HG03520 (cell line): ENCODE data around the gene FNDC4.

Experiments
- ATAC-seq: cut with Tn5 transposase; IDR thresholded peaks from one replicate; pipeline ENCODE4 v1.9.1; 2021; ENCODE audit warnings: mild to moderate bottlenecking, moderate library complexity; ENCODE audit not compliant: unreplicated experiment

Gene FNDC4

GRCh38 chr2:27494284-27494943 is 586 bp downstream of the FNDC4 start:
- ATAC-seq: no peak

GRCh38 chr2:27493948-27494283 is 1.1 kb downstream of the FNDC4 start:
- ATAC-seq: no peak

DNA sequence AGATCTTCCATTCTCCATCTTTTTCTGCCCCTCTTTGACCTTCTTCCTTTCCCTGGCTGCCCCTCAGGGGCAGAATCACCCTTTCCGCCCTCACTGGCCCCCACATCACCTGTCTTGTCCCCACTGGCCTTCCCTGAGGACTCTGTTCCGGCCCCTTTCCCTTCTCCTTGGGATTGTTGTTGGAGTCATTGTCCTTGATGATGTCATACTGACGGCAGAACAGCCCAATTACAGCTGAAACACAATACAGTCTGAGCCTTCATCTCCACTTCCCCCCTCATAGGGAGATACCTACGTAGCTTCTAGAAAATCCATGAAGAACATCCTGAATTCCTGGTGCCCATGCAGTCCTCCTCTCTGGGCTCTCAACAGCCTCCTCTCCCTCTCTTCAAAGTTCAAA is 2.4 kb downstream of the FNDC4 start:
- ATAC-seq: no peak

DNA sequence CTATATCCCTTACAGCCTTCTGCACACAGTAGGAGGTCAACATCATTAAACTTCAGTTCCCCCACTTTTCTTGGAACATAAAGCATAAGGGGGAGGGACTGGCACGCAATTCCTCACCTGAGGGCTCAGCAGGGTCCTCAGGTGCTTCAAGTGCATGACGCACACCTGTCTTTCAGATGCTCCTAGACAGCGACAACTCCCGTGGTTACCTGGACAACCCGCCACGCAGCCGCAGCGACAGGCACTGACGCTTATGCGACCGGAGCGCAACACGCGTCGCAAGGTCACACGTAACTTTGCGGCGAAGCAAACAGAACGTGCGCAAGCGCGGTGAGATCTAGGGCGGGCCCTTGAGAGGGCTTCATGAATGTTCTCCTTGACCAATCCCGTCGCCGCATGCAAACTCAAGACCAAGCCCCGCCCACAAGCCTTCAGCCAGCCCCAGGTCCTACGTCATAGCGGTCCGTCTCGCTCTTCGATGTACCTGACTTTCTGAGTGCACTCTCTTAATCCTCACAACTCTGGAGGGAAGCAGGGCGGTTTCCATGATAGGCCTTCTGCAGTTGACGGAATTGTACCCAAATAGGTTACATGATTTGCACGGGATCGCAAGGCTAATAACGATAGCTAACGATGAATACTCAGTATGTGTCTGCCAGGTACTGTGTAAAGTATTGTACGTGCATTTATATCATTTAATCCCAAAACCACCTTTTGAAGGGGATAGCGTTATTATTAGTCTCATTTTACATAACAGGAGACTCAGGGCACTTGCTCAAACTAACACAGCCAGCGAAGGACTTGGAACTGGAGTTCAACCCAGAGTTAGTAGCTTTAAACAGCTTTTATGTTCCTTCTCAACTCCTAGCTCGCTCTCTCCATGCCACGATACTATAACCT is 5.3 kb downstream of the FNDC4 start, which contains the start of gene IFT172:
IFT172 (minus strand) TSS at position 246 of the 900 bp plus-strand sequence; CDS start at position 156, 90 bp downstream.
- ATAC-seq: peak; percentile 94

DNA sequence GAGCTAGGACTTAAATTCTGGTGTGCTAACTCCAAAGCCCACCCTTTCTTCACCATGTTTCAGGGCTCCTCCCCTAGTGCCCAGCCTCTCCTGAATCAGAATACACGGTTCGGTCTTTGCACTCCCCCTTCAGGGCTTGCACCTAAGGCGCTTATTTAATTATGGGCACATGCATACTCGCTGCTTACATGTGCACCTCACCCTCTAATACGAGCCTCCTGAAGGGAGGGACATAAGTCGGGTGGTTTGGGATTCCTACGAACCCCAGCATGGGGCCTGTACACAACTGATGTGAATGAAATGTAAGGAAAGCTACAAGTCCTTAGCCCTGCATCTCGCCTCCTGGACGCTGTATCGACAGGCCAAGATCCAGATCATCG is 5.9 kb downstream of the FNDC4 start:
- no peak for ATAC-seq

DNA sequence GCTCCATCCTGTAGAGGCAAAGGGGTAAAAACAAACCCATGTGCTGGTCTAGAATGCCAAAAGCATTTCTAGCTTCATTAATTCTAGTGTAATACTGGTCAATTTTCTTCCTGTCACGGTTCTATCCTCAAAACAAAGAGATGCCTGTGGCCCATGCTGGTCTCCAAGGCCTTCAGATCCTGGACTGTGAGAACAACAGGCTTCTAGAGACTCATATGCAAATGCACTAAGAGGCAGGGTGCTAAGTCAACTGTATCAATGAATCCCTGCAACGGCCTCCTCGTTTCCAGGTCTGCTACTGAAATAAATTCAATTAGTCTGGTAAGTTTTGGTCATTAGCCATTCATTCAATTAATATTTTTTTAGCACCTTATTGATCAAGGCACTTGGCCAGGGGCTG is 9.5 kb downstream of the FNDC4 start:
- ATAC-seq: no peak

DNA sequence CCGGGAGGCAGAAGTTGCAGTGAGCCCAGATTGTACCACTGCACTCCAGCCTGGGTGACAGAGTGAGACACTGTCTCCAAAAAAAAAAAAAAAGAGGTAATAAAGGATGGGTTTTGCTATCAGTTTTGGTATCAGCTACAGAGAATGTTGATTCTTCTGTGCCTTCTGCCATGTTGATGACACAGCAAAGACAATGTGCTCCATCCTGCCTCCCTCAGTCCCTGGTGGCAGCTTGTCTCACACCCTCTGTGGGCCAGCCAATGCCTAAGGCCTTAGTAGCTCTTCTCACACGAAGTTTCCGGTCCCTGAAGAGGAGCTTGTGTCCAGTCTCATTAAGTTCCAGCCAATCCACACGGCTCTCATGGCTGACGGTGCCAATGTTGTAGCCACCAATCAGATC is 23.0 kb downstream of the FNDC4 start:
- ATAC-seq: no peak

DNA sequence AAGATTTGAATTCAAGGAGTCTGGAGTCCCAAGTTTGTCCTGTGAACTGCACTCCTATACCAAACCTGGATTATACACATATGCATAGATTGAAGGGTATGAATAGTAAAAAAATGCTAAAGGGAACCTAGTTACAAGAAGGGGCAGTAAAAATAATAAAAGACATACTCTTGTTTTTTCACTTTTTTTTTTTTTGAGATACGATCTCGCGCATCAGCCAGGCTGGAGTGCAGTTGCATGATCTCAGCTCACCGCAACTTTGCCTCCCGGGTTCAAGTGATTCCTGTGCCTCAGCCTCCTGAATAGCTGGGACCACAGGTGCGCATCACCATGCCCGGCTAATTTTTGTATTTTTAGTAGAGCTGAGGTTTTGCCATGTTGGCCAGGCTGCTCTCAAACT is 30.6 kb downstream of the FNDC4 start:
- ATAC-seq: no peak

- ATAC-seq: no peak
These were observed 33.9 kb downstream of the FNDC4 start for GRCh38 chr2:27461118-27461517.

DNA sequence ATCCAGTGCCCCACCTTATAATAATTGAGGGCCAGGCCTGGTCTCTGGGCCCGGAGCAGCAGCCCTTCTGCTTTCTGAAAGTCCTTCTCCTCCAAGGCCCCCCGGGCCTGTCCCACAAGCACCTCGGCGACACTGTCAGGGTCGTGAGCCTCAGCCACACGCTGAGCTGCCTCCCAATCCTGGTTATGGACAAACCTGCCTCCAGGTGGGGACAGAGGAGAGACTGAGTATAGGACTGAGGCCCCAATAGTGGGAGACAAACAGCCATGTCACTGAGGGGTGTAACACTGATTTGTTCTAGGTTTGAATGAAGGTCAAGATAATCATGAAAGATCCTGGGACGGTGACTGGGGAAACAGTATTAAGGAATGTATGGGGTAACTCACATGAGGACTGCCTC is 41.0 kb downstream of the FNDC4 start:
- ATAC-seq: no peak

GRCh38 chr2:27451095-27451494 is 43.9 kb downstream of the FNDC4 start:
- no peak for ATAC-seq

GRCh38 chr2:27448381-27448780 is 46.6 kb downstream of the FNDC4 start:
- no peak for ATAC-seq

DNA sequence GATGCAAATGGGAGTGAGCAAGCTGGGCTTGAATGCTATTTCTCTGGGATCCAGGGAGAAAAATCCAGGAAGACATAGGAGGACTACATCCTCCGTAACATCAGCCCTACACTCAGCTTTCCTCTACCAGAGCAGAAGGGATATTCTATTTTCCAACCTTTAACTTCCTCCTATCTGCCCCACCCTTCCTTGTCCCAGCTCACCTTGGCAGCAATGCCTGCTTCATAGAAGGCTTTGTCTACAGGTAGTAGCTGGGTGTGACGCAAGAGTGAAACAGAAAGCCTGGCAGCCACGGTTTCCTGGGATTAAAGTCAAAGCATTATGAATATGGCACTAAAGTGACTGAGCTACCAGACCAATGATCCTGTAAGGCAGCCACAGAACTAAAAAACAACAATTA is 48.9 kb downstream of the FNDC4 start:
- ATAC-seq: no peak

- ATAC-seq: no peak
These were observed 49.4 kb downstream of the FNDC4 start for GRCh38 chr2:27445615-27446014.

DNA sequence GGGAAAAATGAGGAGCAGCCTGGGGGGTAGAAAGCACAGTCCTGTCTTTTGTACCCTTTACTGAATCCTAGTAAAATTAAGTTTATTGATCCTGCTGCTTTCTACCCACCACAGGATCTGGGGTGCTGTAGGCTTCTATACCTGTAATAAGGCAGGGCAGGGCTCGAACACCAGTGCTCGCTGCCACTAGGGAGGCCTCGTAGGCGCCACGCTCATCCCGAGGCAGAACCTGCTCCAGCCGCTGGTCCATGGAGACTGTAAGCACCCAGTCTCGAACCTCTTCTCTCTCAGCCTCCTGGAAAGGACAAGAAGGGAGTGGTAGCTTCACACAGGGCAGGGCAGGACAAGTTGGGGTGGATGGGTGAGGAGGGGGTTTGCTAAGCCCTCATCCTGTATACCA is 49.8 kb downstream of the FNDC4 start:
- ATAC-seq: no peak

DNA sequence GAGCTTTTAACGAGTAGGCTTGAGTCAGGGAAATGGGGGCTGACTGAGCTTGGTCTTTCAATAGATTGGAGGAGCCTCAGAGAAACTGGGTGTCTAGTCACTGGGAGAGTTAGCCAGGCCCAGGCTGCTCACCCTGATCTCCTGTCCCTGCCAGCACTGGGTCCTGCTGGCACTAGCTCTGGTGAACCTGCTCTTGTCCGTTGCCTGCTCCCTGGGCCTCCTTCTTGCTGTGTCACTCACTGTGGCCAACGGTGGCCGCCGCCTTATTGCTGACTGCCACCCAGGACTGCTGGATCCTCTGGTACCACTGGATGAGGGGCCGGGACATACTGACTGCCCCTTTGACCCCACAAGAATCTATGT is 52.1 kb downstream of the FNDC4 start:
- no peak for ATAC-seq

- no peak for ATAC-seq
These were observed 52.8 kb downstream of the FNDC4 start, which contains the start of gene KRTCAP3 for GRCh38 chr2:27441958-27442919. Gene KRTCAP3, plus strand, starts transcription at chr2:27442381. Its CDS starts 32 bp downstream, at chr2:27442413.
